ENCODE measurements around the gene STK39.

STK39 gene

GRCh38 chr2:168207851-168208250 is 39.5 kb downstream of the STK39 start:
- no peak for DNase-seq

- DNase-seq = no peak
Measured at GRCh38 chr2:168203762-168204693, 43.4 kb downstream of the STK39 start.

- DNase-seq = no peak
Measured at GRCh38 chr2:168201584-168202116, 45.7 kb downstream of the STK39 start.

GRCh38 chr2:168200930-168201583 is 46.3 kb downstream of the STK39 start:
- no peak for DNase-seq

GRCh38 chr2:168198476-168199207 is 48.8 kb downstream of the STK39 start:
- no peak for DNase-seq

- DNase-seq = no peak
Measured at GRCh38 chr2:168196764-168197180, 50.6 kb downstream of the STK39 start.

- no peak for DNase-seq
Measured at GRCh38 chr2:168194784-168195522, 52.4 kb downstream of the STK39 start.

- DNase-seq = peak; percentile 14
Measured at GRCh38 chr2:168192839-168193616, 54.4 kb downstream of the STK39 start.

GRCh38 chr2:168191955-168192785 is 55.2 kb downstream of the STK39 start:
- no peak for DNase-seq

GRCh38 chr2:168190590-168191336 is 56.6 kb downstream of the STK39 start:
- DNase-seq = no peak

- DNase-seq = no peak
Measured at GRCh38 chr2:168189835-168190569, 57.4 kb downstream of the STK39 start.

- DNase-seq = no peak
Measured at GRCh38 chr2:168188002-168188401, 59.4 kb downstream of the STK39 start.

- no peak for DNase-seq
Measured at GRCh38 chr2:168186452-168186851, 60.9 kb downstream of the STK39 start.

GRCh38 chr2:168185583-168186274 is 61.7 kb downstream of the STK39 start:
- DNase-seq = no peak

- DNase-seq = no peak
Measured at GRCh38 chr2:168184681-168185513, 62.5 kb downstream of the STK39 start.

- no peak for DNase-seq
Measured at GRCh38 chr2:168183308-168183997, 63.9 kb downstream of the STK39 start.

Measured in NCI-H510A (cell line).